Panc1 (cell line): Measurements from ENCODE around the gene MSI2. TPM values are rescaled to one million over a fixed set of nuclear protein-coding genes. Genes with fewer than 3 reads are reported as not detected.

Source experiments
- ATAC-seq: fragments of 200-7000 bp; cut with Tn5 transposase; 2 replicates; pipeline ENCODE4 v1.9.1; 2020; ENCODE audit warnings: mild to moderate bottlenecking, moderate library complexity
- BruUV-seq: library from RNA; stranded (reverse); fragments of 400-500 nt; replicated peaks from 2 replicates; lab custom pipeline; 2021; lab: Mats Ljungman, UMichigan
- CTCF ChIA-PET: fragments of 300-600 bp; sonication (Branson Sonifier 250); formaldehyde crosslinking; loops from one replicate; lab custom pipeline; 2022; ENCODE audit warnings: antibody characterized with exemption; lab: Charles Lee
- POLR2A ChIA-PET: fragments of 300-600 bp; sonication (Branson Sonifier 250); formaldehyde crosslinking; loops from one replicate; lab custom pipeline; 2022; ENCODE audit warnings: antibody characterized with exemption; lab: Charles Lee
- DNase-seq: peaks from one replicate; pipeline ENCODE4 v3.0.0-alpha.2; 2010; ENCODE audit warnings: low read depth, low spot score
- H3K27ac ChIP-seq: 2 replicates; pipeline ENCODE4 v1.5.1; 2011; ENCODE audit warnings: mild to moderate bottlenecking, low read length, inconsistent platforms
- H3K27me3 ChIP-seq: fragments of 200-500 bp; sonication (Bioruptor generic); 2 replicates; pipeline ENCODE4 v1.6.0; 2014; ENCODE audit warnings: low read length, inconsistent platforms; ENCODE audit not compliant: control insufficient read depth, insufficient read depth
- H3K36me3 ChIP-seq: fragments of 200-500 bp; sonication (Bioruptor generic); 2 replicates; pipeline ENCODE4 v1.5.1; 2014; ENCODE audit warnings: inconsistent platforms, mild to moderate bottlenecking, low read length, moderate library complexity; ENCODE audit not compliant: control insufficient read depth, insufficient read depth
- H3K4me1 ChIP-seq: 2 replicates; pipeline ENCODE4 v1.5.1; 2011; ENCODE audit warnings: inconsistent platforms, mild to moderate bottlenecking, low read length, moderate library complexity; ENCODE audit not compliant: control insufficient read depth, insufficient read depth
- H3K4me3 ChIP-seq, 2 experiments: 2 replicates each; pipeline ENCODE4 v1.5.1; 2011 to 2012; ENCODE audit warnings: low read depth in 2 of 2, low read length in 2 of 2, mild to moderate bottlenecking in 2 of 2, inconsistent platforms in 1 of 2, moderate library complexity in 1 of 2
- H3K9me3 ChIP-seq: fragments of 200-500 bp; sonication (Bioruptor generic); 2 replicates; pipeline ENCODE4 v1.5.1; 2014; ENCODE audit warnings: low read depth, mild to moderate bottlenecking, inconsistent platforms, low read length, moderate library complexity; ENCODE audit not compliant: control insufficient read depth, insufficient read depth
- POLR2AphosphoS5 ChIP-seq: IDR thresholded peaks from 2 replicates; pipeline ENCODE4 v1.6.1; 2012; ENCODE audit warnings: mild to moderate bottlenecking, low read depth, low read length, moderate library complexity
- SIN3A ChIP-seq: IDR thresholded peaks from 2 replicates; pipeline ENCODE4 v1.6.1; 2012; ENCODE audit warnings: low read depth, mild to moderate bottlenecking, low read length, moderate library complexity, borderline replicate concordance; ENCODE audit not compliant: insufficient read depth
- TCF7L2 ChIP-seq: IDR thresholded peaks from 2 replicates; pipeline ENCODE4 v1.6.1; 2011; ENCODE audit warnings: mild to moderate bottlenecking, low read depth, low read length, inconsistent platforms
- in situ Hi-C: cut with HindIII; loops from 2 replicates; pipeline ENCODE4 v1.10.0; 2016; ENCODE audit warnings: low sequenced_read_pairs, low pct_unique_long_range_greater_than_20kb
- intact Hi-C: fragments of 100-400 bp; cut with micrococcal nuclease; formaldehyde crosslinking; loops from one replicate; pipeline ENCODE4 v1.10.0; 2022; ENCODE audit not compliant: unreplicated experiment
- total RNA-seq: library from RNA; stranded (reverse); gene quantifications from one replicate; pipeline ENCODE4 v1.2.1, GENCODE V29; 2021; ENCODE audit not compliant: unreplicated experiment
- TF ChIP-seq, protein P1 (sequence below): fragments of 450-650 bp; IDR thresholded peaks from 2 replicates; pipeline ENCODE4 v1.5.1; 2017; ENCODE audit warnings: mild to moderate bottlenecking
- TF ChIP-seq, protein P2 (sequence below), 2 experiments: IDR thresholded peaks; 2 replicates each; pipeline ENCODE4 v1.6.1; 2011 to 2012; ENCODE audit warnings: low read depth in 2 of 2, control low read depth in 1 of 2, low read length in 1 of 2, mild to moderate bottlenecking in 1 of 2, moderate library complexity in 1 of 2; ENCODE audit not compliant: insufficient read depth in 1 of 2

The MSI2 gene
- total RNA-seq, 1 experiment from 2014 or later = 38.5 TPM

DNA sequence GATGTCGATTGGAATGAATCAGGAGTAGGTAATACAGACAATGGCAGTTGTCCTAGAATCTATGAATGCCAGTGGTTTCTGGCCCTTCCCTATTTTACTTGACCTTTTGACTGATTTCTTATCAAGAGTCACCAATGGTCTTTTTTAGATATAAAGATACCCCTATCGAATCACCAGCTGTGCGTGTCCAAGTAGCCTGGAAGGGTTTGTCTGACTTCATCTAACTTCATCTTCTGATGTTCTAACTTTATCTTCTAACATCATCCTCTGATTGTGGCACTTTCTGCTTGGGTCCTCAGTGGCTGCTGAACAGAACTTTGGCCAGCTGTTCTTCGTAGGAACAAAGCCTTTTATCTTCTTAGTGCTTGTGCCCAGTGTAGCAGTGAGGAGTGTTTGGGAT lies 129.7 kb downstream of the MSI2 start:
- Histone ChIP-seq H3K4me3 (no peak overlapping the region), H3K4me1 (no peaks in the 10 kb centered on the region), H3K9me3 (no peaks in the 10 kb centered on the region), H3K27ac (no peak overlapping the region), H3K27me3 (no peaks in the 10 kb centered on the region), H3K36me3 (no peaks in the 10 kb centered on the region)
- BruUV-seq = no TSS peak
- ChIA-PET POLR2A (no interaction called here), CTCF (no interaction called here)
- ATAC-seq (no peak), DNase-seq (no peak)
- intact Hi-C loops (no loop called here), in situ Hi-C loops (no loop called here)
- TF ChIP-seq SIN3A (no peak), POLR2AphosphoS5 (no peak), TCF7L2 (no peak)
- TF ChIP-seq, protein P1, sequence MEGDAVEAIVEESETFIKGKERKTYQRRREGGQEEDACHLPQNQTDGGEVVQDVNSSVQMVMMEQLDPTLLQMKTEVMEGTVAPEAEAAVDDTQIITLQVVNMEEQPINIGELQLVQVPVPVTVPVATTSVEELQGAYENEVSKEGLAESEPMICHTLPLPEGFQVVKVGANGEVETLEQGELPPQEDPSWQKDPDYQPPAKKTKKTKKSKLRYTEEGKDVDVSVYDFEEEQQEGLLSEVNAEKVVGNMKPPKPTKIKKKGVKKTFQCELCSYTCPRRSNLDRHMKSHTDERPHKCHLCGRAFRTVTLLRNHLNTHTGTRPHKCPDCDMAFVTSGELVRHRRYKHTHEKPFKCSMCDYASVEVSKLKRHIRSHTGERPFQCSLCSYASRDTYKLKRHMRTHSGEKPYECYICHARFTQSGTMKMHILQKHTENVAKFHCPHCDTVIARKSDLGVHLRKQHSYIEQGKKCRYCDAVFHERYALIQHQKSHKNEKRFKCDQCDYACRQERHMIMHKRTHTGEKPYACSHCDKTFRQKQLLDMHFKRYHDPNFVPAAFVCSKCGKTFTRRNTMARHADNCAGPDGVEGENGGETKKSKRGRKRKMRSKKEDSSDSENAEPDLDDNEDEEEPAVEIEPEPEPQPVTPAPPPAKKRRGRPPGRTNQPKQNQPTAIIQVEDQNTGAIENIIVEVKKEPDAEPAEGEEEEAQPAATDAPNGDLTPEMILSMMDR = no peak
- TF ChIP-seq, protein P2, sequence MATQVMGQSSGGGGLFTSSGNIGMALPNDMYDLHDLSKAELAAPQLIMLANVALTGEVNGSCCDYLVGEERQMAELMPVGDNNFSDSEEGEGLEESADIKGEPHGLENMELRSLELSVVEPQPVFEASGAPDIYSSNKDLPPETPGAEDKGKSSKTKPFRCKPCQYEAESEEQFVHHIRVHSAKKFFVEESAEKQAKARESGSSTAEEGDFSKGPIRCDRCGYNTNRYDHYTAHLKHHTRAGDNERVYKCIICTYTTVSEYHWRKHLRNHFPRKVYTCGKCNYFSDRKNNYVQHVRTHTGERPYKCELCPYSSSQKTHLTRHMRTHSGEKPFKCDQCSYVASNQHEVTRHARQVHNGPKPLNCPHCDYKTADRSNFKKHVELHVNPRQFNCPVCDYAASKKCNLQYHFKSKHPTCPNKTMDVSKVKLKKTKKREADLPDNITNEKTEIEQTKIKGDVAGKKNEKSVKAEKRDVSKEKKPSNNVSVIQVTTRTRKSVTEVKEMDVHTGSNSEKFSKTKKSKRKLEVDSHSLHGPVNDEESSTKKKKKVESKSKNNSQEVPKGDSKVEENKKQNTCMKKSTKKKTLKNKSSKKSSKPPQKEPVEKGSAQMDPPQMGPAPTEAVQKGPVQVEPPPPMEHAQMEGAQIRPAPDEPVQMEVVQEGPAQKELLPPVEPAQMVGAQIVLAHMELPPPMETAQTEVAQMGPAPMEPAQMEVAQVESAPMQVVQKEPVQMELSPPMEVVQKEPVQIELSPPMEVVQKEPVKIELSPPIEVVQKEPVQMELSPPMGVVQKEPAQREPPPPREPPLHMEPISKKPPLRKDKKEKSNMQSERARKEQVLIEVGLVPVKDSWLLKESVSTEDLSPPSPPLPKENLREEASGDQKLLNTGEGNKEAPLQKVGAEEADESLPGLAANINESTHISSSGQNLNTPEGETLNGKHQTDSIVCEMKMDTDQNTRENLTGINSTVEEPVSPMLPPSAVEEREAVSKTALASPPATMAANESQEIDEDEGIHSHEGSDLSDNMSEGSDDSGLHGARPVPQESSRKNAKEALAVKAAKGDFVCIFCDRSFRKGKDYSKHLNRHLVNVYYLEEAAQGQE (IDR thresholded peaks at IDR 0.05; ENCODE audit: insufficient read depth in 1 of 2, low read depth in 2 of 2, low read length in 1 of 2) = no peak

DNA sequence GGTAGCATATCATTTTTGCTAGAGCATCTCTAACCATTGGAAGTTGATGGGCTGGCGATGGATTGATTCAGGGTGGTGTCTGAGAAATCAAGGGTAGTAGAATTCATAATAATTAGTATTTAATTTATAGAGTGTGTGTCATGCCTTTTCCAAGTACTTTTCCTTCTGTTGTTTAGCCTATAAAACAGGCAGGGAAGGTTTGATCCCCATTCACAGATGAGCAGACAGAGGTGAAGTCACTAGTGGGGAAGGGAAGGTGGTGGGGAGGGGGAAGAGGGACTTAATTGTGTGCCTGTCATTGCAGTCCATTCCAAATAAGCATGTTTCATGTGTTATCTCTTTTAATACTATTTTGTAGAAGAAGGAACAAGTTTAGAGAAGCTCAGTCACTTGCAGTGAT lies 131.3 kb downstream of the MSI2 start:
- H3K27ac ChIP-seq = no peak overlapping the region
- no peaks in the 10 kb centered on the region for H3K36me3 ChIP-seq
- TF ChIP-seq SIN3A (no peak), TCF7L2 (no peak), POLR2AphosphoS5 (no peak)
- TF ChIP-seq, protein P2 (IDR thresholded peaks at IDR 0.05; ENCODE audit: insufficient read depth in 1 of 2, low read depth in 2 of 2, low read length in 1 of 2) = no peak
- TF ChIP-seq, protein P1 = no peak
- DNase-seq = no peak
- ChIA-PET POLR2A (no interaction called here), CTCF (no interaction called here)
- in situ Hi-C loops (no loop called here), intact Hi-C loops (no loop called here)
- H3K27me3 ChIP-seq = no peaks in the 10 kb centered on the region
- no TSS peak for BruUV-seq
- no peaks in the 10 kb centered on the region for H3K9me3 ChIP-seq
- H3K4me3 ChIP-seq = no peak overlapping the region
- no peaks in the 10 kb centered on the region for H3K4me1 ChIP-seq
- no peak for ATAC-seq
